HepG2 (cell line): ENCODE measurements around the gene STK38L.

Experiments used
- BCL3 ChIP-seq: sonication (generic); formaldehyde crosslinking; IDR thresholded peaks from 2 replicates; pipeline ENCODE4 v1.5.1; 2020; ENCODE audit warnings: mild to moderate bottlenecking, missing genetic modification reagents, moderate library complexity
- CEBPB ChIP-seq: IDR thresholded peaks from 2 replicates; pipeline ENCODE4 v1.6.1; 2011; ENCODE audit warnings: low read depth, low read length, improper control_type of control experiment, borderline replicate concordance
- CEBPG ChIP-seq: IDR thresholded peaks from 2 replicates; pipeline ENCODE4 v1.6.1; 2016
- CREB1 ChIP-seq, 2 experiments: fragments of 450-650 bp in 1 of 2; IDR thresholded peaks; 2 replicates each; pipeline ENCODE4 v1.6.1; 2016 to 2017; ENCODE audit warnings: control low read depth in 1 of 2, mild to moderate bottlenecking in 1 of 2, missing compliant biosample characterization in 1 of 2, missing genetic modification characterization in 1 of 2
- CTCF ChIP-seq: sonication (generic); formaldehyde crosslinking; IDR thresholded peaks from 2 replicates; pipeline ENCODE4 v1.5.0; 2020; ENCODE audit warnings: mild to moderate bottlenecking, missing genetic modification reagents, moderate library complexity
- RFX5 ChIP-seq: IDR thresholded peaks from 2 replicates; pipeline ENCODE4 v1.6.1; 2011; ENCODE audit warnings: low read depth, low read length, improper control_type of control experiment
- SIN3A ChIP-seq: IDR thresholded peaks from 2 replicates; pipeline ENCODE4 v1.6.1; 2011; ENCODE audit warnings: low read depth, mild to moderate bottlenecking, control low read depth, low read length, borderline replicate concordance
- TAF1 ChIP-seq: sonication (generic); formaldehyde crosslinking; IDR thresholded peaks from 2 replicates; pipeline ENCODE4 v1.4.0; 2020; ENCODE audit warnings: missing genetic modification reagents
- ZNF337 ChIP-seq: sonication (generic); formaldehyde crosslinking; IDR thresholded peaks from 2 replicates; pipeline ENCODE4 v1.5.1; 2020; ENCODE audit warnings: missing genetic modification reagents, low read depth, mild to moderate bottlenecking, borderline replicate concordance
- ZNF362 ChIP-seq: sonication (generic); formaldehyde crosslinking; IDR thresholded peaks from 2 replicates; pipeline ENCODE4 v1.4.0; 2020; ENCODE audit warnings: missing genetic modification reagents, mild to moderate bottlenecking, borderline replicate concordance
- ZNF891 ChIP-seq: sonication (generic); formaldehyde crosslinking; IDR thresholded peaks from 2 replicates; pipeline ENCODE4 v1.5.0; 2020; ENCODE audit warnings: mild to moderate bottlenecking, missing genetic modification reagents

GRCh38 chr12:27335364-27336281 lies 91.5 kb downstream of the STK38L start:
- TF ChIP-seq SIN3A: no peak
- TF ChIP-seq RFX5: no peak
- no peak for TF ChIP-seq TAF1 (CRISPR knock-in tag)
- TF ChIP-seq ZNF362: no peak
- TF ChIP-seq ZNF891: no peak
- no peak for TF ChIP-seq CEBPB
- no peak for TF ChIP-seq CTCF
- no peak for TF ChIP-seq CREB1 (IDR thresholded peaks at IDR 0.05)
- no peak for TF ChIP-seq CREB1 (CRISPR knock-in tag; IDR thresholded peaks at IDR 0.05)
- no peak for TF ChIP-seq BCL3
- no peak for TF ChIP-seq ZNF337
- no peak for TF ChIP-seq CEBPG (CRISPR knock-in tag)
